WTC11 (cell line): Measurements from ENCODE around the gene C13orf46. TPM values are rescaled to one million over a fixed set of nuclear protein-coding genes. Genes with fewer than 3 reads are reported as not detected.

Experiments used
- ATAC-seq: fragments of 200-7000 bp; cut with Tn5 transposase; 2 replicates; pipeline ENCODE4 v1.10.0; 2021; ENCODE audit warnings: mild to moderate bottlenecking, moderate library complexity
- CTCF ChIA-PET: fragments of 300-600 bp; sonication (Branson Sonifier 250); formaldehyde crosslinking; loops from one replicate; lab custom pipeline; 2021; ENCODE audit warnings: antibody characterized with exemption; lab: Charles Lee
- POLR2A ChIA-PET: fragments of 350-600 bp; sonication (Branson Sonifier 250); formaldehyde crosslinking; loops from one replicate; lab custom pipeline; 2021; ENCODE audit warnings: antibody characterized with exemption; lab: Charles Lee
- DNase-seq: peaks from one replicate; pipeline ENCODE4 v3.0.0; 2021; ENCODE audit warnings: low spot score
- H3K27ac Mint-ChIP-seq: 2 replicates; pipeline ENCODE4 v1.8.0; 2021; ENCODE audit warnings: mixed read lengths
- H3K27me3 Mint-ChIP-seq: 2 replicates; pipeline ENCODE4 v1.8.0; 2021; ENCODE audit warnings: low read depth, mild to moderate bottlenecking, moderate library complexity, mixed read lengths
- H3K36me3 Mint-ChIP-seq: 2 replicates; pipeline ENCODE4 v1.8.0; 2021; ENCODE audit warnings: mixed read lengths
- H3K4me1 Mint-ChIP-seq: 2 replicates; pipeline ENCODE4 v1.8.0; 2022; ENCODE audit warnings: mixed read lengths
- H3K4me3 Mint-ChIP-seq: 2 replicates; pipeline ENCODE4 v1.8.0; 2021; ENCODE audit warnings: mild to moderate bottlenecking, moderate library complexity, mixed read lengths
- H3K9me3 Mint-ChIP-seq: 2 replicates; pipeline ENCODE4 v1.8.0; 2021; ENCODE audit warnings: mixed read lengths
- ESRRA ChIP-seq: sonication (generic); formaldehyde crosslinking; IDR thresholded peaks from 2 replicates; pipeline ENCODE4 v1.8.1; 2022; ENCODE audit warnings: mild to moderate bottlenecking, missing genetic modification reagents, borderline replicate concordance
- FOXJ3 ChIP-seq: sonication (generic); formaldehyde crosslinking; IDR thresholded peaks from 2 replicates; pipeline ENCODE4 v1.9.0; 2021; ENCODE audit warnings: missing genetic modification reagents, mild to moderate bottlenecking, borderline replicate concordance
- FOXP1 ChIP-seq: sonication (generic); formaldehyde crosslinking; IDR thresholded peaks from 2 replicates; pipeline ENCODE4 v1.8.0; 2022; ENCODE audit warnings: missing genetic modification reagents, mild to moderate bottlenecking, moderate library complexity, borderline replicate concordance
- FOXP4 ChIP-seq: sonication (generic); formaldehyde crosslinking; IDR thresholded peaks from 2 replicates; pipeline ENCODE4 v1.8.0; 2022; ENCODE audit warnings: mild to moderate bottlenecking, missing genetic modification reagents
- GRHL2 ChIP-seq: fragments of 250-450 bp; sonication (Bioruptor Pico); IDR thresholded peaks from 2 replicates; pipeline ENCODE4 v1.8.0; 2022; ENCODE audit warnings: mild to moderate bottlenecking, moderate library complexity; ENCODE audit not compliant: insufficient replicate concordance, severe bottlenecking
- NR1H2 ChIP-seq: sonication (generic); formaldehyde crosslinking; IDR thresholded peaks from 2 replicates; pipeline ENCODE4 v1.9.0; 2021; ENCODE audit warnings: mild to moderate bottlenecking, moderate library complexity, missing genetic modification reagents
- SP1 ChIP-seq: sonication (generic); formaldehyde crosslinking; conservative IDR thresholded peaks from 2 replicates; pipeline ENCODE4 v1.8.1; 2022; ENCODE audit warnings: missing genetic modification reagents
- TCF7 ChIP-seq: sonication (generic); formaldehyde crosslinking; IDR thresholded peaks from 2 replicates; pipeline ENCODE4 v1.8.0; 2022; ENCODE audit warnings: mild to moderate bottlenecking, low read depth, missing genetic modification reagents, moderate library complexity
- TEAD4 ChIP-seq: sonication (generic); formaldehyde crosslinking; IDR thresholded peaks from 2 replicates; pipeline ENCODE4 v1.8.0; 2022; ENCODE audit warnings: mild to moderate bottlenecking, missing genetic modification reagents
- USF2 ChIP-seq: sonication (generic); formaldehyde crosslinking; IDR thresholded peaks from 2 replicates; pipeline ENCODE4 v1.8.1; 2023; ENCODE audit warnings: mild to moderate bottlenecking, missing genetic modification reagents, moderate library complexity
- ZNF138 ChIP-seq: sonication (generic); formaldehyde crosslinking; conservative IDR thresholded peaks from 2 replicates; pipeline ENCODE4 v1.8.1; 2022; ENCODE audit warnings: mild to moderate bottlenecking, moderate library complexity, missing genetic modification reagents
- ZNF219 ChIP-seq: sonication (generic); formaldehyde crosslinking; IDR thresholded peaks from 2 replicates; pipeline ENCODE4 v1.8.0; 2023; ENCODE audit warnings: missing genetic modification reagents, mild to moderate bottlenecking, borderline replicate concordance
- ZNF396 ChIP-seq: fragments of 250-450 bp; sonication (Bioruptor Pico); IDR thresholded peaks from 2 replicates; pipeline ENCODE4 v1.8.0; 2021; ENCODE audit warnings: mild to moderate bottlenecking, moderate library complexity, borderline replicate concordance
- ZNF532 ChIP-seq: fragments of 250-450 bp; sonication (Bioruptor Pico); IDR thresholded peaks from 2 replicates; pipeline ENCODE4 v1.9.0; 2021; ENCODE audit warnings: mild to moderate bottlenecking, borderline replicate concordance
- total RNA-seq: library from RNA; stranded (reverse); gene quantifications from 3 replicates; pipeline ENCODE4 v1.2.3, GENCODE V29; 2021
- TF ChIP-seq, protein P1 (sequence below): sonication (generic); formaldehyde crosslinking; IDR thresholded peaks from 2 replicates; pipeline ENCODE4 v1.8.0; 2022; ENCODE audit warnings: mild to moderate bottlenecking, missing genetic modification reagents
- TF ChIP-seq, protein P2 (sequence below): fragments of 250-450 bp; sonication (Bioruptor Pico); IDR thresholded peaks from 2 replicates; pipeline ENCODE4 v2.1.2; 2022; ENCODE audit warnings: mild to moderate bottlenecking, moderate library complexity
- TF ChIP-seq, protein P3 (sequence below): fragments of 250-450 bp; sonication (Bioruptor Pico); conservative IDR thresholded peaks from 2 replicates; pipeline ENCODE4 v1.9.0; 2021; ENCODE audit warnings: mild to moderate bottlenecking
- TF ChIP-seq, protein P4 (sequence below): sonication (generic); formaldehyde crosslinking; IDR thresholded peaks from 2 replicates; pipeline ENCODE4 v1.8.0; 2022; ENCODE audit warnings: mild to moderate bottlenecking, missing genetic modification reagents
- TF ChIP-seq, protein P5 (sequence below): sonication (generic); formaldehyde crosslinking; IDR thresholded peaks from 2 replicates; pipeline ENCODE4 v1.8.1; 2023; ENCODE audit warnings: mild to moderate bottlenecking, missing genetic modification reagents

C13orf46 gene
- total RNA-seq, 1 experiment from 2014 or later, result 0.50 TPM

GRCh38 chr13:113969973-113970611 is 3.8 kb downstream of the C13orf46 start:
- Mint-ChIP-seq H3K27ac (0 out of 2 replicates have a peak overlapping the region, but pooled peaks have one; percentile 6), H3K36me3 (no peaks in the 10 kb centered on the region), H3K4me3 (no peak overlapping the region), H3K4me1 (no peaks in the 10 kb centered on the region)
- ChIA-PET CTCF (no interaction called here), POLR2A (no interaction called here)
- ATAC-seq, result no peak
- TF ChIP-seq FOXP1, result no peak
- TF ChIP-seq ZNF396 (CRISPR knock-in tag), result no peak
- no peak for TF ChIP-seq NR1H2 (CRISPR knock-in tag)
- TF ChIP-seq GRHL2, result no peak
- no peak for TF ChIP-seq ZNF138 (CRISPR knock-in tag)
- TF ChIP-seq, protein P1, sequence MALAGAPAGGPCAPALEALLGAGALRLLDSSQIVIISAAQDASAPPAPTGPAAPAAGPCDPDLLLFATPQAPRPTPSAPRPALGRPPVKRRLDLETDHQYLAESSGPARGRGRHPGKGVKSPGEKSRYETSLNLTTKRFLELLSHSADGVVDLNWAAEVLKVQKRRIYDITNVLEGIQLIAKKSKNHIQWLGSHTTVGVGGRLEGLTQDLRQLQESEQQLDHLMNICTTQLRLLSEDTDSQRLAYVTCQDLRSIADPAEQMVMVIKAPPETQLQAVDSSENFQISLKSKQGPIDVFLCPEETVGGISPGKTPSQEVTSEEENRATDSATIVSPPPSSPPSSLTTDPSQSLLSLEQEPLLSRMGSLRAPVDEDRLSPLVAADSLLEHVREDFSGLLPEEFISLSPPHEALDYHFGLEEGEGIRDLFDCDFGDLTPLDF (CRISPR knock-in tag), result no peak
- TF ChIP-seq, protein P2, sequence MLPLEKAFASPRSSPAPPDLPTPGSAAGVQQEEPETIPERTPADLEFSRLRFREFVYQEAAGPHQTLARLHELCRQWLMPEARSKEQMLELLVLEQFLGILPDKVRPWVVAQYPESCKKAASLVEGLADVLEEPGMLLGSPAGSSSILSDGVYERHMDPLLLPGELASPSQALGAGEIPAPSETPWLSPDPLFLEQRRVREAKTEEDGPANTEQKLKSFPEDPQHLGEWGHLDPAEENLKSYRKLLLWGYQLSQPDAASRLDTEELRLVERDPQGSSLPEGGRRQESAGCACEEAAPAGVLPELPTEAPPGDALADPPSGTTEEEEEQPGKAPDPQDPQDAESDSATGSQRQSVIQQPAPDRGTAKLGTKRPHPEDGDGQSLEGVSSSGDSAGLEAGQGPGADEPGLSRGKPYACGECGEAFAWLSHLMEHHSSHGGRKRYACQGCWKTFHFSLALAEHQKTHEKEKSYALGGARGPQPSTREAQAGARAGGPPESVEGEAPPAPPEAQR (CRISPR knock-in tag), result no peak
- TF ChIP-seq, protein P3, sequence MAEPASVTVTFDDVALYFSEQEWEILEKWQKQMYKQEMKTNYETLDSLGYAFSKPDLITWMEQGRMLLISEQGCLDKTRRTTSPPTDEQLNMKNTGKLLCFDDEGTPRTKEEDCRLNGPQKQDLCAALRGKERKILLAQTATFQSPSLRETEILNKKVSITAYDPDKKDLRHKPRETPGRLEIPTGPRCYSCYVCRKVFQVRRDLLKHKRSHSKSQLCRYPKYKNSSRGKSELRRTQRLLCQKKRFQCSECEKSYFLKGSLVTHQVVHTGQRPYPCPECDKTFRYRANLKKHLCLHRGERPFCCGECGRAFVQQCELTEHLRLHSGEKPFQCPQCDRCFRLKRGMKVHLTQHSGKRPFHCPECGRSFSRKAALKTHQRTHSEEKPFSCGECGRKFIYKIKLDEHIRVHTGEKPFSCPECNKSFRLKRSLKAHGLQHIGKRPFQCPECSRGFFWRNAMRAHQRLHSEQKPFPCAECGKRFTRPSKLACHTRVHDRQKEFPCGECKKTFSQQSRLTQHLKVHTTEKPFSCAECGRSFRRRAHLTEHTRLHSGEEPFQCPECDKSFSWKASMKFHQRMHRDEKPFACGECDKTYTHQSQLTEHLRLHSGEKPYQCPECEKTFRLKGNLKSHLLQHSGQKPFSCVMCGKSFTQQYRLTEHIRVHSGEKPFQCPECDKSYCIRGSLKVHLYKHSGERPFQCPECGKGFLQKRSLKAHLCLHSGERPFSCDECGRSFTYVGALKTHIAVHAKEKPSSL (CRISPR knock-in tag), result no peak
- TF ChIP-seq, protein P4, sequence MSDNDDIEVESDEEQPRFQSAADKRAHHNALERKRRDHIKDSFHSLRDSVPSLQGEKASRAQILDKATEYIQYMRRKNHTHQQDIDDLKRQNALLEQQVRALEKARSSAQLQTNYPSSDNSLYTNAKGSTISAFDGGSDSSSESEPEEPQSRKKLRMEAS, result no peak
- TF ChIP-seq TEAD4 (CRISPR knock-in tag), result no peak
- no peak for TF ChIP-seq FOXJ3
- no peak for TF ChIP-seq SP1 (CRISPR knock-in tag)
- no peak for TF ChIP-seq USF2 (CRISPR knock-in tag)
- no peak for TF ChIP-seq ESRRA (CRISPR knock-in tag)
- TF ChIP-seq, all 79 proteins: peak for 0
- peak; percentile 8 for DNase-seq
- Mint-ChIP-seq H3K9me3 (no peaks in the 10 kb centered on the region), H3K27me3 (no peaks in the 10 kb centered on the region; the same call in 1 of the 2 replicates)

DNA sequence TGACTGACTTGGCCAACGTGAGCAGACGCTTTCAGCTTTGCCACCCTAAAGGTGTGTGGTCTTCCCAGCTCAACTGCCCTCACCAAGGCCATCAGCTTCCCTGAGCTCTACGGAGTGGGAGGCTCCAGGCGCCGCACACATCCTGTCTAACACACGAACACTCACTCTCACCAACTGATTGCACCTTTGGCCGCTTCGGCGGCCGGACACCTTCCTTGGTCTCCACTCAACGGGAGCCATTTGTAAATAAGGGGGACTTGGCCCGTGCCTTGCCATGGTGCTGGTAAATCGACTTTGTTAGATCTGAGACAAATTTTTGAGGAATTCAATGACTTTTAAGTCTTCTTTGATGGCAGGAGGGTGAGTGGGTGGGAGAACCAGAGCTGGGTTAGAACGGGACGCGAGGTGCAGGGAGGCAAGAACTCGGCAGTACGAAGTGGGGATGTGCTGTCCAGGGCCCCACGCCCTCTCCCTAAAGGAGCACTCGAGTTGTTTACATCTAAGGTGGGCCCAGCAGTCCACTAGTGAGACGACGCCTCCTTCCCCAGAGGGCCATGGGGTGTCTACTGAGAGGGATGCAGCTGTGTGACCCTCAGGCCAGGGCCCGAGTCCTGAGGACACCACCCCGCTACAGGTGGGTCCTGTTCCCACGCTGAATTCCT is 4.4 kb downstream of the C13orf46 start:
- ChIA-PET CTCF (no interaction called here), POLR2A (no interaction called here)
- no peaks in the 10 kb centered on the region for H3K4me1 Mint-ChIP-seq
- no peak for DNase-seq
- H3K36me3 Mint-ChIP-seq, result no peaks in the 10 kb centered on the region
- H3K27me3 Mint-ChIP-seq, result no peaks in the 10 kb centered on the region; the same call in 1 of the 2 replicates
- no peak for ATAC-seq
- no peak overlapping the region for H3K4me3 Mint-ChIP-seq
- H3K27ac Mint-ChIP-seq, result peak overlapping the region; percentile 16; the same call in 1 of the 2 replicates
- H3K9me3 Mint-ChIP-seq, result no peaks in the 10 kb centered on the region
- TF ChIP-seq ZNF532 (CRISPR knock-in tag) (no peak), FOXP4 (no peak), TCF7 (CRISPR knock-in tag) (no peak), ZNF219 (CRISPR knock-in tag) (no peak)
- TF ChIP-seq, protein P5, sequence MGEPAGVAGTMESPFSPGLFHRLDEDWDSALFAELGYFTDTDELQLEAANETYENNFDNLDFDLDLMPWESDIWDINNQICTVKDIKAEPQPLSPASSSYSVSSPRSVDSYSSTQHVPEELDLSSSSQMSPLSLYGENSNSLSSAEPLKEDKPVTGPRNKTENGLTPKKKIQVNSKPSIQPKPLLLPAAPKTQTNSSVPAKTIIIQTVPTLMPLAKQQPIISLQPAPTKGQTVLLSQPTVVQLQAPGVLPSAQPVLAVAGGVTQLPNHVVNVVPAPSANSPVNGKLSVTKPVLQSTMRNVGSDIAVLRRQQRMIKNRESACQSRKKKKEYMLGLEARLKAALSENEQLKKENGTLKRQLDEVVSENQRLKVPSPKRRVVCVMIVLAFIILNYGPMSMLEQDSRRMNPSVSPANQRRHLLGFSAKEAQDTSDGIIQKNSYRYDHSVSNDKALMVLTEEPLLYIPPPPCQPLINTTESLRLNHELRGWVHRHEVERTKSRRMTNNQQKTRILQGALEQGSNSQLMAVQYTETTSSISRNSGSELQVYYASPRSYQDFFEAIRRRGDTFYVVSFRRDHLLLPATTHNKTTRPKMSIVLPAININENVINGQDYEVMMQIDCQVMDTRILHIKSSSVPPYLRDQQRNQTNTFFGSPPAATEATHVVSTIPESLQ (CRISPR knock-in tag), result no peak
